Glutamatergic neuron (in vitro differentiated cells): ENCODE data around the gene GPD2. TPM values are rescaled to one million over a fixed set of nuclear protein-coding genes. Genes with fewer than 3 reads are reported as not detected.
A peak's percentile ranks its signal among the peaks of the same experiment; 100 is the strongest.

ENCODE experiments used
- DNase-seq: peaks from one replicate; pipeline ENCODE4 v3.0.0; 2022
- H3K27ac Mint-ChIP-seq: one replicate; pipeline ENCODE4 v1.8.0; 2020; ENCODE audit warnings: mild to moderate bottlenecking, mixed read lengths, inconsistent platforms; ENCODE audit not compliant: unreplicated experiment
- H3K27me3 Mint-ChIP-seq: one replicate; pipeline ENCODE4 v1.8.0; 2020; ENCODE audit warnings: mild to moderate bottlenecking, moderate library complexity, mixed read lengths, inconsistent platforms; ENCODE audit not compliant: unreplicated experiment
- H3K36me3 Mint-ChIP-seq: one replicate; pipeline ENCODE4 v1.8.0; 2020; ENCODE audit warnings: mild to moderate bottlenecking, mixed read lengths, inconsistent platforms; ENCODE audit not compliant: unreplicated experiment
- H3K4me1 Mint-ChIP-seq: one replicate; pipeline ENCODE4 v1.8.0; 2020; ENCODE audit warnings: mild to moderate bottlenecking, low read depth, mixed read lengths, inconsistent platforms; ENCODE audit not compliant: unreplicated experiment
- H3K4me3 Mint-ChIP-seq: one replicate; pipeline ENCODE4 v1.8.0; 2020; ENCODE audit warnings: mild to moderate bottlenecking, mixed read lengths, inconsistent platforms; ENCODE audit not compliant: unreplicated experiment
- H3K9me3 Mint-ChIP-seq: one replicate; pipeline ENCODE4 v1.8.0; 2020; ENCODE audit warnings: mild to moderate bottlenecking, moderate library complexity, mixed read lengths, inconsistent platforms; ENCODE audit not compliant: unreplicated experiment
- total RNA-seq: library from RNA; stranded (reverse); fragmentation: NEBNext Ultra II Directional; extraction: Animal tissue kit (Norgen Biotek cat#: 25700); gene quantifications from one replicate; pipeline ENCODE4 v1.2.1, GENCODE V29; 2021; ENCODE audit not compliant: unreplicated experiment
- TF ChIP-seq, protein P1 (sequence below): fragments of 200-600 bp; sonication (generic); IDR thresholded peaks from one replicate; pipeline ENCODE4 v1.5.0; 2021; ENCODE audit not compliant: partially characterized antibody, unreplicated experiment

The GPD2 gene
- total RNA-seq, 1 donor from 2014 or later: 26.2 TPM

DNA sequence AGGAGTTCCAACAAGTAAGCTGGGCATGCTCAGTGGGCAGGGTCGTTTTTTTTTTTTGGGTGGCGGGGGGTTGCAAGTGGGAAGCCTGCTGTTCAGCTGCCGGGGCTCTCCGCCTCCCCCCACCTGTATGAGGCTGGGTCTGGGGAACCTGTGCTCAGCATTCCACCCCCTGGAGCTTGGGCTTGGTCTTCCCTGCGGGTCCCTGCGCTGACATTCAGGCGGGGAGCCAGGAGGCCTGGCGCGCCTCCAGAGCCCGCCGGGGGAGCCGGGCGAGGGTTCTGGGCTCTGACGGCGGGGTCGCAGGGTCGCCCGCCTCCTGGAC is 822 bp upstream of the GPD2 start:
- Mint-ChIP-seq H3K9me3 (peaks cover 5% of the 10 kb centered on the region), H3K4me3 (peak overlapping the region; percentile 78), H3K36me3 (no peaks in the 10 kb centered on the region), H3K27ac (peak overlapping the region; percentile 87), H3K27me3 (peaks cover 2% of the 10 kb centered on the region), H3K4me1 (peaks cover 9% of the 10 kb centered on the region)
- TF ChIP-seq, protein P1, sequence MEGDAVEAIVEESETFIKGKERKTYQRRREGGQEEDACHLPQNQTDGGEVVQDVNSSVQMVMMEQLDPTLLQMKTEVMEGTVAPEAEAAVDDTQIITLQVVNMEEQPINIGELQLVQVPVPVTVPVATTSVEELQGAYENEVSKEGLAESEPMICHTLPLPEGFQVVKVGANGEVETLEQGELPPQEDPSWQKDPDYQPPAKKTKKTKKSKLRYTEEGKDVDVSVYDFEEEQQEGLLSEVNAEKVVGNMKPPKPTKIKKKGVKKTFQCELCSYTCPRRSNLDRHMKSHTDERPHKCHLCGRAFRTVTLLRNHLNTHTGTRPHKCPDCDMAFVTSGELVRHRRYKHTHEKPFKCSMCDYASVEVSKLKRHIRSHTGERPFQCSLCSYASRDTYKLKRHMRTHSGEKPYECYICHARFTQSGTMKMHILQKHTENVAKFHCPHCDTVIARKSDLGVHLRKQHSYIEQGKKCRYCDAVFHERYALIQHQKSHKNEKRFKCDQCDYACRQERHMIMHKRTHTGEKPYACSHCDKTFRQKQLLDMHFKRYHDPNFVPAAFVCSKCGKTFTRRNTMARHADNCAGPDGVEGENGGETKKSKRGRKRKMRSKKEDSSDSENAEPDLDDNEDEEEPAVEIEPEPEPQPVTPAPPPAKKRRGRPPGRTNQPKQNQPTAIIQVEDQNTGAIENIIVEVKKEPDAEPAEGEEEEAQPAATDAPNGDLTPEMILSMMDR: no peak
- no peak for DNase-seq

DNA sequence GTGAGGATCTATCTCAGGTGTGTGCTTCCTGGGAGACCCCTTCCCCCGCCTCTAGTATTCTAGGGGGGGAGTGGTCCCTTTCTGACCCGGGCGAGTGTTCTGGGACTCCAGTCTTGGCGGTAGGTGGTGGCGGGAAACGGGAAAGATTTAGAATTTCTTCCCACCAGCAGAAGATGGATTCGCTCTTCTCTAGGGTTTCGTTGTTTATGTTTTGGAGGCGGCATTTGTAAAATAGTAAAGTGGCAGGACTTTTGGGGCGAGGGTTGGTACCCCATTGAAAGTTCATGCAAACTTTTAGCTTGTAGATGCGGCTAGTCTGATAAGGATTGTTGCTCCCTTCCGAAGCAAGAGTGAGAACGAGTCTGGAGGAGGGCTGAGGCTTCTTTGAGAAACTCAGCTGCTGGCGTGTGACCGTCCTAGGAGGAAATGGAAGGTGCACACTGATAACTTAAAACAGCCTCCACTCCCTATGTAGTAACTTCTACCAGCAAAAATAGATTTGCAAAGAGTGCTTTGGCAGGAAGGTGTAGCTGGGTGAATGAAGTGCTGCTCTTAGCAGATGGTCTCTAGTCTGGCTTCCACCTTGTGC is 412 bp downstream of the GPD2 start:
- H3K27ac Mint-ChIP-seq: peak overlapping the region; percentile 91
- H3K9me3 Mint-ChIP-seq: peaks cover 5% of the 10 kb centered on the region
- no peaks in the 10 kb centered on the region for H3K36me3 Mint-ChIP-seq
- H3K4me3 Mint-ChIP-seq: peak overlapping the region; percentile 97
- DNase-seq: no peak
- peaks cover 2% of the 10 kb centered on the region for H3K27me3 Mint-ChIP-seq
- H3K4me1 Mint-ChIP-seq: peaks cover 9% of the 10 kb centered on the region
- TF ChIP-seq, protein P1: no peak

DNA sequence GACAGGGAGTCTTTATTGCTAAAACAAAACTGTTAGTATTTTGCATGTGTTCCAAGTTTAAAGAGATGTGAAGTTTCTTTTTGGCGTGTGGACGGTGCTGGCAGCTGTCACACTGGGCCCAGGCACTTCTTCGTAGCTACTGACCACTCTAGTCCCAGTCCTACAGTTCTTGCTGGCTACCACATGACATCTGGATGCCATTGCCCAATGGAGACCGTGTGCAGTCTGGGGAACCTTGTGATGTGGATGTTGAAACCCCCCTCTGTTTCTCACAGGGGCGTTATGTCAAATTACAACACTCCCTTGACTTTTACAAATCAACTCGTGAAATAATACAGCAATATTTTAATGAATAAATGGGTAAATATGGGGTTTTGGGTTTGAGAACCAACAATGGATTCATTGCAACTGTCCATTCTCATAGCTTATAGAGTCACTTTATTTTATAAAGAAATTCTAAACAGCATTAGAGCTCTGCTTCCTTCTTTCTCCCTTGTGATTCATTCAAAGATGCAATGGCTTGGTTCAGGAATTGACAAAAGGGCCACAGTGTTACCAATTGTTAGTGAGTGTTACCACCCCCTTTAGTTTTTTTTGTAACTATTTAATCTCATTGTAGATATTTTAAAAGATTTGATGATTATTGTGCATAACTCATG is 1.2 kb downstream of the GPD2 start:
- peaks cover 9% of the 10 kb centered on the region for H3K4me1 Mint-ChIP-seq
- DNase-seq: no peak
- peaks cover 5% of the 10 kb centered on the region for H3K9me3 Mint-ChIP-seq
- H3K27ac Mint-ChIP-seq: no peak overlapping the region
- H3K27me3 Mint-ChIP-seq: peaks cover 2% of the 10 kb centered on the region
- TF ChIP-seq, protein P1: no peak
- H3K36me3 Mint-ChIP-seq: no peaks in the 10 kb centered on the region
- peak overlapping the region; percentile 52 for H3K4me3 Mint-ChIP-seq

DNA sequence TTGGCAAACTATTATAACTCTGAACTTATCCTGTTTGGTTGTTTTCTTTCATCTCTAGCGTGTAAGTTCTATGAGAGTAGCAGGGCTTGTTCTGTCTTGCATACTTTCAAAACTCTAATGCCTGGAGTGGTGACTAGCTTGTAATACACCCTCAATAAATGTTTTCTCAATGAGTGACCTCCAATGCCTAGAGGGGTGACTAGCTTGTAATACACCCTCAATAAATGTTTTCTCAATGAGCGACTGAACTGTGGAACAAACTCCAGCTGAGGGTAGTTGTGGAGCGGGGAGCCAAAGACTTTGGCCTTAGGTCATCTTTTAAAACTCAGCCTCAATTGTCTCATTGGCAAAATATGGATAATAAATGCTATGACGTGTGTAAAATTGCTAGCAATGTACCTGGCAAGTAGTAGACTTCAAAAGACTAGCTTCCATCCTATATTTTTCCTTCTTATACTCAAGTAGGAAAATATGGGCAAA is 1.8 kb downstream of the GPD2 start:
- H3K36me3 Mint-ChIP-seq: no peaks in the 10 kb centered on the region
- peaks cover 5% of the 10 kb centered on the region for H3K4me1 Mint-ChIP-seq
- H3K27ac Mint-ChIP-seq: no peak overlapping the region
- H3K4me3 Mint-ChIP-seq: peak overlapping the region; percentile 52
- peaks cover 5% of the 10 kb centered on the region for H3K9me3 Mint-ChIP-seq
- TF ChIP-seq, protein P1: no peak
- peaks cover 2% of the 10 kb centered on the region for H3K27me3 Mint-ChIP-seq
- DNase-seq: no peak

DNA sequence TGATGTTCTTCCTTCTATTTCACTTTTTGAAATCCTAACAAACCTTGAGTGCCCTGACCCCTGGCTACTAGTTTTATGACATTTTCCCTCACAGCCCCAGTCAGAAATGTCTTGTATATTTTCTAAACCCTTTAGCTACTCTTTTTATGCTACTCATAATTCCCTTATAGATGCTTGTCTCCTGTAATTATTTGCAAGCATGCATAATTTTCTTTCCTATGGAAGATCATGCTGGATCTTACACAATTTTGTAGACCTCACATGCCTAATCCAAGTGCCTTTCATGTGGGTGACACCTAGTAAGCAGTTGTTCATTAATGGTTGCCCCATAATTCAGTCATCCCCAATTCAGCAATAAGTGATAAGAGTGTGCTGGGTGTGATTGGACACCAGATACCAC is 6.9 kb downstream of the GPD2 start:
- no peaks in the 10 kb centered on the region for H3K36me3 Mint-ChIP-seq
- no peak overlapping the region for H3K4me3 Mint-ChIP-seq
- H3K9me3 Mint-ChIP-seq: no peaks in the 10 kb centered on the region
- H3K27me3 Mint-ChIP-seq: no peaks in the 10 kb centered on the region
- no peak overlapping the region for H3K27ac Mint-ChIP-seq
- TF ChIP-seq, protein P1: no peak
- no peak for DNase-seq
- peaks cover 2% of the 10 kb centered on the region for H3K4me1 Mint-ChIP-seq
